Prostate gland (tissue), 2 donors: ENCODE results near the gene KCTD17.

Source experiments
- CTCF ChIP-seq, 4 experiments: fragments of 200-600 bp in 2 of 4; fragments of 450-650 bp in 2 of 4; sonication (generic) in 2 of 4; IDR thresholded peaks; 1 replicate in 3 of 4; 2 replicates in 1 of 4; pipeline ENCODE4 v1.5.1; 2016 to 2019; ENCODE audit warnings: antibody characterized with exemption in 4 of 4, mild to moderate bottlenecking in 2 of 4, moderate library complexity in 2 of 4
- POLR2A ChIP-seq: fragments of 450-650 bp; IDR thresholded peaks from one replicate; pipeline ENCODE4 v1.6.1; 2016; ENCODE audit warnings: antibody characterized with exemption, mild to moderate bottlenecking
- POLR2AphosphoS5 ChIP-seq: sonication (generic); formaldehyde crosslinking; IDR thresholded peaks from one replicate; pipeline ENCODE4 v1.6.1; 2017; ENCODE audit warnings: antibody characterized with exemption

DNA sequence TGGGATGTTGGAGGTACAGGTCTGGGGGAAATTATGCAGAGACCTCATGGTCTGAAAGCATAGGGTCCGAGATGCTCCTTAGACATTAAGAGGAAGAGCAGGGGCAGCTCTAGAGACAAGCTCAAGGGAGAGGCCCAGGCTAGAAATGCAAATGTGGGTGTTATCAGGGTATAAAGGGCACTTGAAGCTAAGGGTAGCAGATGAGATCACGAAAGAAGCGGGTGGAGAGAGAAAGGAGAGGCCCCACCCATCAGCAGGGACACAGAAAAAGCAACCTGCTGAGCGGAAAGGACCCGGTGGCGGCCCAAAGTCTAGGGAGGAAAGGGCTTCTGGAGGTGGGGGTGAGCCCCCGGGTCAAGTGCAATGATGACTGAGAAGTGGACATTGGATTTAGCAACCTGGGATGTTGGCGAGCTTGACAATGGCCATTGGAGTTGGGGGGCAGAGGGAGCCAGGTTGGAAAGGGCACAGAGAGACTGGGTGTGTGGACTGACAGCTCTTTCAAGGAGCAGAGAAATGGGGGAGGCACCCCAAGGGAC is 49.1 kb downstream of the KCTD17 start:
- no peak for TF ChIP-seq CTCF (IDR thresholded peaks at IDR 0.05)
- TF ChIP-seq POLR2AphosphoS5: no peak
- no peak for TF ChIP-seq POLR2A
